ENCODE measurements around the gene ZNF26.
"Not testable (repeated sequence)": the region's sequence is repeated elsewhere in the genome, so short reads cannot be mapped to it uniquely, and the experiment has no call there.

DNA sequence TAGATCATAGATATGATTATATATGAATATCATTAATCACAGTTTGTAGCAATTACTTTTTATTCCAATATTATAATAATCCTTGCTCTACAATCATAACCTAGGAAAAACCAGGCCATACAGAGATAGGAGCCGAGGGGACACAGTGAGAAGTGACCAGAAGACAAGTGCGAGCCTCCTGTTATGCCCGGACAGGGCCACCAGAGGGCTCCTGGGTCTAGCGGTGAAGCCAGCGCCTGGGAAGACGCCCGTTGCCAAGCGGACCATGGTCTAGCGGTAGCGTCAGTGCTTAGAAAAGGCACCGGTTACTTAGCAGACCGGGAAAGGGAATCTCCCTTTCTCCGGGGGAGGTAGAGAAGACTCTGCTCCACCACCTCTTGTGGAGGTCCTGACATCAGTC lies 9.3 kb upstream of the ZNF26 start:
- not testable (repeated sequence) for TF ChIP-seq EZH2 (IDR thresholded peaks at IDR 0.05); POLR2AphosphoS5 (IDR thresholded peaks at IDR 0.05; ENCODE audit: borderline replicate concordance, low read depth, low read length); FOXP2 (optimal IDR thresholded peaks at IDR 0.05; ENCODE audit: control extremely low read depth, extremely low read length, insufficient read depth)

Data from SK-N-MC (cell line).